ENCODE results near the gene MAGEE1.

MAGEE1 gene

GRCh38 chrX:76427560-76428242 lies at the start of gene MAGEE1:
MAGEE1 (plus strand) TSS chrX:76427710; CDS start chrX:76427931, 221 bp downstream.
- peak; percentile 86 to 87 for DNase-seq

GRCh38 chrX:76398970-76399369 lies 28.5 kb upstream of the MAGEE1 start:
- DNase-seq, result no peak

GRCh38 chrX:76407795-76408194 lies 19.7 kb upstream of the MAGEE1 start:
- no peak for DNase-seq

- peak in 1 of 2 donors; percentile 8 for DNase-seq
Measured at GRCh38 chrX:76420237-76420636, 7.3 kb upstream of the MAGEE1 start.

- DNase-seq, result peak; percentile 49 to 58
Measured at GRCh38 chrX:76428243-76429130, 977 bp downstream of the MAGEE1 start.

GRCh38 chrX:76433219-76433618 lies 5.7 kb downstream of the MAGEE1 start:
- no peak for DNase-seq

GRCh38 chrX:76434103-76434741 lies 6.7 kb downstream of the MAGEE1 start:
- no peak for DNase-seq

GRCh38 chrX:76439188-76439587 lies 11.7 kb downstream of the MAGEE1 start:
- DNase-seq, result no peak

GRCh38 chrX:76453737-76454406 lies 26.4 kb downstream of the MAGEE1 start:
- no peak for DNase-seq

GRCh38 chrX:76454456-76454927 lies 27.0 kb downstream of the MAGEE1 start:
- peak in 1 of 2 donors; percentile 40 for DNase-seq

- no peak for DNase-seq
Measured at GRCh38 chrX:76477353-76477752, 49.8 kb downstream of the MAGEE1 start.

All from CD4-positive, alpha-beta T cell treated with Interleukin-4 for 1 hour (primary cell).